NCI-H526 treated with DMSO at 0.1 percent for 48 hours (cell line): ENCODE data around the gene PRR23A.

Experiments used
- DNase-seq: peaks from one replicate; lab custom pipeline; 2025; lab: John Stamatoyannopoulos, UW

The PRR23A gene

GRCh38 chr3:138972941-138973340 lies 33.1 kb downstream of the PRR23A start:
- no peak for DNase-seq

- DNase-seq = no peak
Observed at GRCh38 chr3:138971766-138972320, 34.2 kb downstream of the PRR23A start.

GRCh38 chr3:138964923-138965322 lies 41.1 kb downstream of the PRR23A start:
- no peak for DNase-seq

- no peak for DNase-seq
Observed at GRCh38 chr3:138964264-138964663, 41.8 kb downstream of the PRR23A start.

- no peak for DNase-seq
Observed at GRCh38 chr3:138962854-138963560, 43.1 kb downstream of the PRR23A start.

GRCh38 chr3:138960417-138960852 lies 45.6 kb downstream of the PRR23A start:
- no peak for DNase-seq
